Measurements from ENCODE around the gene BRS3. TPM values are rescaled to one million over a fixed set of nuclear protein-coding genes. Genes with fewer than 3 reads are reported as not detected.
A peak's percentile ranks its signal among the peaks of the same experiment; 100 is the strongest.

Gene BRS3
- total and polyA plus RNA-seq, 9 of the 15 experiments (the other 6 are each of a cell fraction or from before 2014, with no cell fraction given) = not detected

DNA sequence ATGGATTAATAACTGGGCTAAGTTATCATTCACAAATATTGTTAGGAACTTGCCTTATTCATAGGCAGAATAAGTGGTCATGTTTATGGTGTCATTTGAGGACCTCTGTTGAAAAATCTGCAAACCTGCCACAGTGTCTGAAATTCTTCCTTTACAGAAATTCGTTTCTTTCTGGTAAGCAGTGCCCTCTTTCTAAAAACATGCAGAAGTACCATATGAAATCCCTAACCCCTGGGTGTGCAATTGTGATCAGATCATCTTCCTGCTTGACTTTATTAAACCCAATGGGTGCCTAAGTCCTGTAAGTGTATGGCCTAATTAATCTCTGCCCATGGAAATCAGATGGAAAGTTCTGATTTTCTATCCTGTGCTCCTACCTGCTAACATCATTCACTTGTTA, 5.3 kb downstream of the BRS3 start:
- Histone ChIP-seq H3K27ac (ENCODE audit: extremely low read depth, low read depth, low read length) (no peak overlapping the region), H3K4me2 (ENCODE audit: insufficient read depth, low read length) (no peak overlapping the region), H2AFZ (ENCODE audit: low read depth, low read length) (no peak overlapping the region), H3K4me1 (replicated peaks in 1 of 2; ENCODE audit: control insufficient read depth in 2 of 2, insufficient read depth in 2 of 2, low read length in 2 of 2) (no peaks in the 10 kb centered on the region), H3K79me2 (ENCODE audit: control insufficient read depth, insufficient read depth, low read length) (peaks cover 6% of the 10 kb centered on the region), H3K27me3 (ENCODE audit: control insufficient read depth in 2 of 2, insufficient read depth in 2 of 2, low read length in 2 of 2) (peaks cover 5 to 7% of the 10 kb centered on the region in 2 experiments; a peak in 4 of 5 replicates), H3K9me3 (replicated peaks; ENCODE audit: control insufficient read depth, insufficient read depth, low read depth, low read length) (no peaks in the 10 kb centered on the region), H4K20me1 (replicated peaks; ENCODE audit: control insufficient read depth, insufficient read depth, low read length) (no peaks in the 10 kb centered on the region; the same call in 1 of the 2 replicates), H3K9ac (ENCODE audit: insufficient read depth in 1 of 2, low read depth in 2 of 2, low read length in 2 of 2) (no peak overlapping the region), H3K4me3 (no peak overlapping the region), H3K9me1 (ENCODE audit: control insufficient read depth, insufficient read depth, low read length) (no peaks in the 10 kb centered on the region), H3K36me3 (ENCODE audit: control insufficient read depth, insufficient read depth, low read length) (no peaks in the 10 kb centered on the region)
- ChIA-PET CTCF (ENCODE audit: low intra/inter-chr PET ratio) (no interaction called here), POLR2A (no interaction called here)
- intact Hi-C loops (cut with micrococcal nuclease) = loop anchor here (10.0 kb wide), 2 partner anchors 218 to 328 kb away; no protein-coding TSS in a partner anchor
- DNase-seq (ENCODE audit: extremely low read depth in 1 of 4, low spot score in 3 of 4) (no peak), FAIRE-seq (no peak), ATAC-seq (no peak)
- WGBS (ENCODE audit: insufficient coverage, low coverage, missing lambda C conversion rate) = 0% methylated on average over 1 of the region's 1 CpG
- no TSS peak for BruUV-seq (replicated peaks)
- in situ Hi-C loops (cut with MboI) = no loop called here
- TF ChIP-seq RCOR1 (IDR thresholded peaks at IDR 0.05; ENCODE audit: borderline replicate concordance in 1 of 2, low read depth in 2 of 2, low read length in 2 of 2) = no peak
- TF ChIP-seq BMI1 (IDR thresholded peaks at IDR 0.05; ENCODE audit: low read length) = 0 out of 2 replicates have a peak, but pooled peaks have one; percentile 42
- no peak for TF ChIP-seq SAFB2 (IDR thresholded peaks at IDR 0.05; ENCODE audit: borderline replicate concordance, low read depth, low read length, severe bottlenecking)
- TF ChIP-seq ZKSCAN1 (IDR thresholded peaks at IDR 0.05; ENCODE audit: low read depth, low read length) = no peak
- no peak for TF ChIP-seq ADNP (tag; IDR thresholded peaks at IDR 0.05)
- TF ChIP-seq ASH1L (IDR thresholded peaks at IDR 0.05; ENCODE audit: borderline replicate concordance, low read depth, partially characterized antibody) = no peak
- TF ChIP-seq CBX2 (IDR thresholded peaks at IDR 0.05; ENCODE audit: insufficient read depth, low read length, poor library complexity, severe bottlenecking) = peak; percentile 58
- TF ChIP-seq BHLHE40 (IDR thresholded peaks at IDR 0.05; ENCODE audit: low read length) = no peak
- TF ChIP-seq MAFG (tag; conservative IDR thresholded peaks at IDR 0.05) = no peak
- TF ChIP-seq, protein P1, sequence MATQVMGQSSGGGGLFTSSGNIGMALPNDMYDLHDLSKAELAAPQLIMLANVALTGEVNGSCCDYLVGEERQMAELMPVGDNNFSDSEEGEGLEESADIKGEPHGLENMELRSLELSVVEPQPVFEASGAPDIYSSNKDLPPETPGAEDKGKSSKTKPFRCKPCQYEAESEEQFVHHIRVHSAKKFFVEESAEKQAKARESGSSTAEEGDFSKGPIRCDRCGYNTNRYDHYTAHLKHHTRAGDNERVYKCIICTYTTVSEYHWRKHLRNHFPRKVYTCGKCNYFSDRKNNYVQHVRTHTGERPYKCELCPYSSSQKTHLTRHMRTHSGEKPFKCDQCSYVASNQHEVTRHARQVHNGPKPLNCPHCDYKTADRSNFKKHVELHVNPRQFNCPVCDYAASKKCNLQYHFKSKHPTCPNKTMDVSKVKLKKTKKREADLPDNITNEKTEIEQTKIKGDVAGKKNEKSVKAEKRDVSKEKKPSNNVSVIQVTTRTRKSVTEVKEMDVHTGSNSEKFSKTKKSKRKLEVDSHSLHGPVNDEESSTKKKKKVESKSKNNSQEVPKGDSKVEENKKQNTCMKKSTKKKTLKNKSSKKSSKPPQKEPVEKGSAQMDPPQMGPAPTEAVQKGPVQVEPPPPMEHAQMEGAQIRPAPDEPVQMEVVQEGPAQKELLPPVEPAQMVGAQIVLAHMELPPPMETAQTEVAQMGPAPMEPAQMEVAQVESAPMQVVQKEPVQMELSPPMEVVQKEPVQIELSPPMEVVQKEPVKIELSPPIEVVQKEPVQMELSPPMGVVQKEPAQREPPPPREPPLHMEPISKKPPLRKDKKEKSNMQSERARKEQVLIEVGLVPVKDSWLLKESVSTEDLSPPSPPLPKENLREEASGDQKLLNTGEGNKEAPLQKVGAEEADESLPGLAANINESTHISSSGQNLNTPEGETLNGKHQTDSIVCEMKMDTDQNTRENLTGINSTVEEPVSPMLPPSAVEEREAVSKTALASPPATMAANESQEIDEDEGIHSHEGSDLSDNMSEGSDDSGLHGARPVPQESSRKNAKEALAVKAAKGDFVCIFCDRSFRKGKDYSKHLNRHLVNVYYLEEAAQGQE (IDR thresholded peaks at IDR 0.05; ENCODE audit: borderline replicate concordance) = no peak
- TF ChIP-seq, protein P1 (CRISPR knock-in tag; IDR thresholded peaks at IDR 0.05; ENCODE audit: low read depth) = no peak
- no peak for TF ChIP-seq HOXB6 (CRISPR knock-in tag; IDR thresholded peaks at IDR 0.05; ENCODE audit: borderline replicate concordance)
- no peak for TF ChIP-seq ZBTB8A (IDR thresholded peaks at IDR 0.05; ENCODE audit: partially characterized antibody)
- TF ChIP-seq ZNF584 (CRISPR knock-in tag; IDR thresholded peaks at IDR 0.05; ENCODE audit: low read depth) = no peak
- TF ChIP-seq MCM5 (IDR thresholded peaks at IDR 0.05; ENCODE audit: low read depth) = no peak
- TF ChIP-seq, protein P2, sequence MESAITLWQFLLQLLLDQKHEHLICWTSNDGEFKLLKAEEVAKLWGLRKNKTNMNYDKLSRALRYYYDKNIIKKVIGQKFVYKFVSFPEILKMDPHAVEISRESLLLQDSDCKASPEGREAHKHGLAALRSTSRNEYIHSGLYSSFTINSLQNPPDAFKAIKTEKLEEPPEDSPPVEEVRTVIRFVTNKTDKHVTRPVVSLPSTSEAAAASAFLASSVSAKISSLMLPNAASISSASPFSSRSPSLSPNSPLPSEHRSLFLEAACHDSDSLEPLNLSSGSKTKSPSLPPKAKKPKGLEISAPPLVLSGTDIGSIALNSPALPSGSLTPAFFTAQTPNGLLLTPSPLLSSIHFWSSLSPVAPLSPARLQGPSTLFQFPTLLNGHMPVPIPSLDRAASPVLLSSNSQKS (CRISPR knock-in tag; IDR thresholded peaks at IDR 0.05) = no peak
